ENCODE results near the gene RXFP1. TPM values are rescaled to one million over a fixed set of nuclear protein-coding genes. Genes with fewer than 3 reads are reported as not detected.

RXFP1 gene
- total RNA-seq, 2 donors from 2014 or later, result 0.32 to 0.74 TPM

DNA sequence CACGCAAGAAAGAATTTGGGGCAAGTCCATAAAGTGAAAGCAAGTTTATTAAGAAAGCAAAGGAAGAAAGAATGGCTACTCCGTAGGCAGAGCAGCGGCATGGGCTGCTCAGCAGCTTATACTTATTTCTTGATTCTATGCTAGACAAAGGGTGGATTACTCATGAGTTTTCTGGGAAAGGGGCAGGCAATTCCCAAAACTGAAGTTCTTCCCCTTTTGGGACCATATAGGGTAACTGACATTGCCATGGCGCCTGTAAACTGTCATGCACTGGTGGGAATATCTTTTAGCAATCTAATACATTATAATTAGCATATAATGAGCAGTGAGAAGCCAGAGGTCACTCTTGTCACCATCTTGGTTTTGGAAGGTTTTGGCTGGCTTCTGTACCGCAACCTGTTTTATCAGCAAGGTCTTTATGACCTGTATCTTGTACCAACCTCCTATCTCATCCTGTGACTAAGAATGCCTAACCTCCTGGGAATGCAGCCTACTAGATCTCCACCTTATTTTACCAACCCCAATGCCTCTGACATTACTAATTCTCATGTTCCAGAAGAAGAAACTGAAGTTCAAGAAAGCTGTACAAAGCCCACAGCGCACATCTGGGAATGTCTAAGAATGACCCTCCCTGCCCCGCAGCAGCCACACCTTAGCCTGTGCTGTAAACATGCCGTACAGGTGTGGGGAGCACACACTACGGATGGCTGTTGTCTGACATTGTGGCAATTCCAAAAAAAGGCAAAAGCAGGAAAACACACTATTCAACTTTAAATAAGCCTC, 18.6 kb downstream of the RXFP1 start:
- intact Hi-C loops (cut with DNase I), result no loop called here
- 74% methylated on average over 9 of the region's 9 CpGs for WGBS

DNA sequence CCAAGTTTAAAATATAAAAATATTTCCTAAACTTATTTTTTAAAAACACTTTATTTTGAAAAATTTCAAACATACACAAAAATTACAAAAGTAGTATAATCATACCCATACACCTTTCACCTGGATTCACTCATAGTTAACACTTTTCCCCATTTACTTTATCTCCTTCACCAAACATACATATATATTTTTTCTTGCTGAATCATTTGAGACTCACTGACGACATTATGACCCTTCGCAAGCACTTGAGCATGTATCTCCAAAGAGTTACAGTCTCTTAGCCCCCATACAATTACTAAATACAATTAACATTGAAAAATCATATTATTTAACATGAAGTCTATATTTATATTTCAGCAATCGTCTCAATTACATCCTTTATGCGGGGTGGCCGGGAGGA, 19.8 kb downstream of the RXFP1 start:
- no peak overlapping the region for H3K4me3 ChIP-seq
- H3K36me3 ChIP-seq, result no peaks in the 10 kb centered on the region
- DNase-seq (ENCODE audit: low spot score), result no peak
- intact Hi-C loops (cut with DNase I), result no loop called here
- TF ChIP-seq, protein P1, sequence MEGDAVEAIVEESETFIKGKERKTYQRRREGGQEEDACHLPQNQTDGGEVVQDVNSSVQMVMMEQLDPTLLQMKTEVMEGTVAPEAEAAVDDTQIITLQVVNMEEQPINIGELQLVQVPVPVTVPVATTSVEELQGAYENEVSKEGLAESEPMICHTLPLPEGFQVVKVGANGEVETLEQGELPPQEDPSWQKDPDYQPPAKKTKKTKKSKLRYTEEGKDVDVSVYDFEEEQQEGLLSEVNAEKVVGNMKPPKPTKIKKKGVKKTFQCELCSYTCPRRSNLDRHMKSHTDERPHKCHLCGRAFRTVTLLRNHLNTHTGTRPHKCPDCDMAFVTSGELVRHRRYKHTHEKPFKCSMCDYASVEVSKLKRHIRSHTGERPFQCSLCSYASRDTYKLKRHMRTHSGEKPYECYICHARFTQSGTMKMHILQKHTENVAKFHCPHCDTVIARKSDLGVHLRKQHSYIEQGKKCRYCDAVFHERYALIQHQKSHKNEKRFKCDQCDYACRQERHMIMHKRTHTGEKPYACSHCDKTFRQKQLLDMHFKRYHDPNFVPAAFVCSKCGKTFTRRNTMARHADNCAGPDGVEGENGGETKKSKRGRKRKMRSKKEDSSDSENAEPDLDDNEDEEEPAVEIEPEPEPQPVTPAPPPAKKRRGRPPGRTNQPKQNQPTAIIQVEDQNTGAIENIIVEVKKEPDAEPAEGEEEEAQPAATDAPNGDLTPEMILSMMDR (IDR thresholded peaks at IDR 0.05), result no peak
- no peak for TF ChIP-seq POLR2A (IDR thresholded peaks at IDR 0.05)
- TF ChIP-seq POLR2AphosphoS5 (IDR thresholded peaks at IDR 0.05), result no peak
- no peaks in the 10 kb centered on the region for H3K27me3 ChIP-seq (replicated peaks; ENCODE audit: insufficient read depth)
- 84% methylated on average over 5 of the region's 5 CpGs for WGBS
- no peaks in the 10 kb centered on the region for H3K4me1 ChIP-seq (replicated peaks)
- H3K27ac ChIP-seq, result no peak overlapping the region
- H3K9me3 ChIP-seq, result no peaks in the 10 kb centered on the region

More for the DNA sequence above, 18.6 kb downstream of the RXFP1 start:
- H3K27ac ChIP-seq, result no peak overlapping the region
- no peaks in the 10 kb centered on the region for H3K27me3 ChIP-seq (replicated peaks; ENCODE audit: insufficient read depth)
- no peak overlapping the region for H3K4me3 ChIP-seq
- DNase-seq (ENCODE audit: low spot score), result no peak
- TF ChIP-seq POLR2A (IDR thresholded peaks at IDR 0.05) (no peak), POLR2AphosphoS5 (IDR thresholded peaks at IDR 0.05) (no peak)
- TF ChIP-seq, protein P1 (IDR thresholded peaks at IDR 0.05), result no peak
- H3K4me1 ChIP-seq (replicated peaks), result no peaks in the 10 kb centered on the region
- no peaks in the 10 kb centered on the region for H3K36me3 ChIP-seq
- H3K9me3 ChIP-seq, result no peaks in the 10 kb centered on the region

- no peaks in the 10 kb centered on the region for H3K9me3 ChIP-seq
- no peak overlapping the region for H3K4me3 ChIP-seq
- no peaks in the 10 kb centered on the region for H3K36me3 ChIP-seq
- WGBS, result 94% methylated on average over 1 of the region's 1 CpG
- DNase-seq (ENCODE audit: low spot score), result no peak
- TF ChIP-seq POLR2A (IDR thresholded peaks at IDR 0.05) (no peak), POLR2AphosphoS5 (IDR thresholded peaks at IDR 0.05) (no peak)
- TF ChIP-seq, protein P1 (IDR thresholded peaks at IDR 0.05), result no peak
- no peaks in the 10 kb centered on the region for H3K4me1 ChIP-seq (replicated peaks)
- intact Hi-C loops (cut with DNase I), result no loop called here
- no peak overlapping the region for H3K27ac ChIP-seq
- no peaks in the 10 kb centered on the region for H3K27me3 ChIP-seq (replicated peaks; ENCODE audit: insufficient read depth)
Observed at GRCh38 chr4:158543191-158543590, 21.5 kb downstream of the RXFP1 start.

DNA sequence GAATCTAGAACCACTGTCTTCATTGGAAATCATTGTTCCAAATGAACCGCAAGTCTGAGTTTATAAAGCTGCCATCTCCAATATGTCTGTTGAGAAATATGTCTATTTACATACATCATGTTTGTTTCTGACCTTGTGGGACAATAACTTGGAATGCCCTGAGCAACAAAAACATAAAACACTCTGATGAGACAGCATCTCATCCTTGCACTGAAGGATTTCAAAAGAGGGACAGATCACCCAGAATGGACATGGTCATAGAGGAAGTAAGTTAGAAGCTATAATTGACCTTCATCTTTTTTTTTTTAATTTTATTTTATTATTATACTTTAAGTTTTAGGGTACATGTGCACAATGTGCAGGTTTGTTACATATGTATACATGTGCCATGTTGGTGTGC, 22.5 kb downstream of the RXFP1 start:
- WGBS, result 94% methylated on average over 1 of the region's 1 CpG
- Histone ChIP-seq H3K27me3 (replicated peaks; ENCODE audit: insufficient read depth) (no peaks in the 10 kb centered on the region), H3K36me3 (no peaks in the 10 kb centered on the region), H3K4me3 (no peak overlapping the region), H3K9me3 (no peaks in the 10 kb centered on the region), H3K27ac (no peak overlapping the region), H3K4me1 (replicated peaks) (no peaks in the 10 kb centered on the region)
- DNase-seq (ENCODE audit: low spot score), result no peak
- no peak for TF ChIP-seq POLR2A (IDR thresholded peaks at IDR 0.05)
- TF ChIP-seq, protein P1 (IDR thresholded peaks at IDR 0.05), result no peak
- no peak for TF ChIP-seq POLR2AphosphoS5 (IDR thresholded peaks at IDR 0.05)
- intact Hi-C loops (cut with DNase I), result no loop called here

DNA sequence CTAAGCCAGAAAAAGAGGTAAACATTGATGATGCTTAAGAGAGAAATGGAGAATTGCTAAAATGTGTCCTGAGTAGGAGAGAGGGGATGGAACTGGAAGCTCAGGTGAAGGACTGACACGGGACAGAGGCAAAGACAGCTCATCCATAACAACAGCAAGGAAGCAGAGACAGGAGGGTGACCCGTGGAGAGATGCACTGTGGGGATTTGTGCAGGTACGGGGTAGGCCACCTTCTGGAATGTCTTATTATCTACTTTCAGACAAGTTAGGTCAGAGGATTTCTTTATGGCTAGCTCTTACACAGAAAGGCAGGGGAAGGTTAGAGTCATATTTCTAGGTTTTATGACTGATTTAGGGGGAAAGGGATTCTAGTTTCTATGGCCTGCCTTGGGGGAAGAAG, 31.7 kb downstream of the RXFP1 start:
- DNase-seq (ENCODE audit: low spot score), result no peak
- Histone ChIP-seq H3K36me3 (no peaks in the 10 kb centered on the region), H3K4me1 (replicated peaks) (no peaks in the 10 kb centered on the region), H3K4me3 (no peak overlapping the region), H3K27ac (no peak overlapping the region), H3K27me3 (replicated peaks; ENCODE audit: insufficient read depth) (no peaks in the 10 kb centered on the region), H3K9me3 (no peaks in the 10 kb centered on the region)
- WGBS, result 52% methylated on average over 3 of the region's 3 CpGs
- TF ChIP-seq POLR2A (IDR thresholded peaks at IDR 0.05), result no peak
- TF ChIP-seq POLR2AphosphoS5 (IDR thresholded peaks at IDR 0.05), result no peak
- TF ChIP-seq, protein P1 (IDR thresholded peaks at IDR 0.05), result no peak
- intact Hi-C loops (cut with DNase I), result no loop called here

All from prostate gland (tissue), 2 donors.